ENCODE results near the gene SLC35C1. TPM values are rescaled to one million over a fixed set of nuclear protein-coding genes. Genes with fewer than 3 reads are reported as not detected.
A peak's percentile ranks its signal among the peaks of the same experiment; 100 is the strongest.

Gene SLC35C1
- total RNA-seq, 1 experiment from 2014 or later: 10.4 TPM

DNA sequence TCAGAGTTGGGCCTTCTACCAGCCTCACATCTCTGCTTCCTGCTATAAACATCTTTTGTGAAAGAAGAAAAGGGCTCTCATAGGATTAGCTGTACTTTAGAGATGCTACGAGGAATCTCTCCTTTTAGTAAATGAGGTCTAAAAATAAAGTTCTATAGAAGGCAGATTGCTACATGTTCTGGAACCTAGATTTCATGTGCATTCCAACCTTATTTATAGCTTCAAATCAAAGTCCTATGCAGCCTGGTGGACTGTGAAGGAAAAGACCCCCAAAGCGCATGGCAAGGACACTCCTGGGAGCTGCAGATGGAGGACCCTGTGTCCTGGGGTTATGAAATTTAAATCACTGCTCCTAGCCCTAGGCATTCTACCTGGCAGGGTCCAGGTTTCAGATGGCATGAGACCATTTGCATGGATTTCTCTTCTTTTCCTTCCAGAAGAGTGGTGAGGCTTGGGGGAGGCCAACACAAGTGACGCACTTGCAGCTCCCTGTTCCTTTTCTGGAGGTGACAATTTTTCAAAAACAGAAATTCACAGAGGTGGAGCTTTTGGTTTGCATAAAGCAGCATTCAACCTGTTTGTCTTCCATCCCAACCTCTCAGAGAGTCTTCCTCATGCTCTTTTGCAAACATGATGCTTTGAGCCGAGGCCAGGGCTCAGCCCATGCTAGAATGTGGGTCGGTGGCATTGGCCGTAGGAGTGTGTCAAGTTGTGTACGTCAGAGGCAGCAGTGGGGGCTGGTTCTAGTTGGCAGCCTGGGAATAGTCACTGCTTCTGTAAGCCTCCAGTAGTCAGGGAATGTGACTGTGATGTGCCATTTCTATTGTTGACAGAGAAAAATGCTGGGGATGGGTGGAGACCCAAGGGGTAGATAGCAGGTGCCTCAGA lies 48.6 kb downstream of the SLC35C1 start (continued):
- TF ChIP-seq, protein P1, sequence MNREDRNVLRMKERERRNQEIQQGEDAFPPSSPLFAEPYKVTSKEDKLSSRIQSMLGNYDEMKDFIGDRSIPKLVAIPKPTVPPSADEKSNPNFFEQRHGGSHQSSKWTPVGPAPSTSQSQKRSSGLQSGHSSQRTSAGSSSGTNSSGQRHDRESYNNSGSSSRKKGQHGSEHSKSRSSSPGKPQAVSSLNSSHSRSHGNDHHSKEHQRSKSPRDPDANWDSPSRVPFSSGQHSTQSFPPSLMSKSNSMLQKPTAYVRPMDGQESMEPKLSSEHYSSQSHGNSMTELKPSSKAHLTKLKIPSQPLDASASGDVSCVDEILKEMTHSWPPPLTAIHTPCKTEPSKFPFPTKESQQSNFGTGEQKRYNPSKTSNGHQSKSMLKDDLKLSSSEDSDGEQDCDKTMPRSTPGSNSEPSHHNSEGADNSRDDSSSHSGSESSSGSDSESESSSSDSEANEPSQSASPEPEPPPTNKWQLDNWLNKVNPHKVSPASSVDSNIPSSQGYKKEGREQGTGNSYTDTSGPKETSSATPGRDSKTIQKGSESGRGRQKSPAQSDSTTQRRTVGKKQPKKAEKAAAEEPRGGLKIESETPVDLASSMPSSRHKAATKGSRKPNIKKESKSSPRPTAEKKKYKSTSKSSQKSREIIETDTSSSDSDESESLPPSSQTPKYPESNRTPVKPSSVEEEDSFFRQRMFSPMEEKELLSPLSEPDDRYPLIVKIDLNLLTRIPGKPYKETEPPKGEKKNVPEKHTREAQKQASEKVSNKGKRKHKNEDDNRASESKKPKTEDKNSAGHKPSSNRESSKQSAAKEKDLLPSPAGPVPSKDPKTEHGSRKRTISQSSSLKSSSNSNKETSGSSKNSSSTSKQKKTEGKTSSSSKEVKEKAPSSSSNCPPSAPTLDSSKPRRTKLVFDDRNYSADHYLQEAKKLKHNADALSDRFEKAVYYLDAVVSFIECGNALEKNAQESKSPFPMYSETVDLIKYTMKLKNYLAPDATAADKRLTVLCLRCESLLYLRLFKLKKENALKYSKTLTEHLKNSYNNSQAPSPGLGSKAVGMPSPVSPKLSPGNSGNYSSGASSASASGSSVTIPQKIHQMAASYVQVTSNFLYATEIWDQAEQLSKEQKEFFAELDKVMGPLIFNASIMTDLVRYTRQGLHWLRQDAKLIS (CRISPR knock-in tag; IDR thresholded peaks at IDR 0.05; ENCODE audit: borderline replicate concordance): no peak
- TF ChIP-seq CREB1 (CRISPR knock-in tag; IDR thresholded peaks at IDR 0.05) (no peak), GRHL2 (CRISPR knock-in tag; IDR thresholded peaks at IDR 0.05; ENCODE audit: insufficient replicate concordance, severe bottlenecking) (no peak), ZBTB21 (CRISPR knock-in tag; IDR thresholded peaks at IDR 0.05; ENCODE audit: borderline replicate concordance) (no peak), SMAD3 (CRISPR knock-in tag; IDR thresholded peaks at IDR 0.05; ENCODE audit: borderline replicate concordance) (no peak)
- TF ChIP-seq, protein P2, sequence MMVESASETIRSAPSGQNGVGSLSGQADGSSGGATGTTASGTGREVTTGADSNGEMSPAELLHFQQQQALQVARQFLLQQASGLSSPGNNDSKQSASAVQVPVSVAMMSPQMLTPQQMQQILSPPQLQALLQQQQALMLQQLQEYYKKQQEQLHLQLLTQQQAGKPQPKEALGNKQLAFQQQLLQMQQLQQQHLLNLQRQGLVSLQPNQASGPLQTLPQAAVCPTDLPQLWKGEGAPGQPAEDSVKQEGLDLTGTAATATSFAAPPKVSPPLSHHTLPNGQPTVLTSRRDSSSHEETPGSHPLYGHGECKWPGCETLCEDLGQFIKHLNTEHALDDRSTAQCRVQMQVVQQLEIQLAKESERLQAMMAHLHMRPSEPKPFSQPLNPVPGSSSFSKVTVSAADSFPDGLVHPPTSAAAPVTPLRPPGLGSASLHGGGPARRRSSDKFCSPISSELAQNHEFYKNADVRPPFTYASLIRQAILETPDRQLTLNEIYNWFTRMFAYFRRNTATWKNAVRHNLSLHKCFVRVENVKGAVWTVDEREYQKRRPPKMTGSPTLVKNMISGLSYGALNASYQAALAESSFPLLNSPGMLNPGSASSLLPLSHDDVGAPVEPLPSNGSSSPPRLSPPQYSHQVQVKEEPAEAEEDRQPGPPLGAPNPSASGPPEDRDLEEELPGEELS (CRISPR knock-in tag; IDR thresholded peaks at IDR 0.05): no peak

DNA sequence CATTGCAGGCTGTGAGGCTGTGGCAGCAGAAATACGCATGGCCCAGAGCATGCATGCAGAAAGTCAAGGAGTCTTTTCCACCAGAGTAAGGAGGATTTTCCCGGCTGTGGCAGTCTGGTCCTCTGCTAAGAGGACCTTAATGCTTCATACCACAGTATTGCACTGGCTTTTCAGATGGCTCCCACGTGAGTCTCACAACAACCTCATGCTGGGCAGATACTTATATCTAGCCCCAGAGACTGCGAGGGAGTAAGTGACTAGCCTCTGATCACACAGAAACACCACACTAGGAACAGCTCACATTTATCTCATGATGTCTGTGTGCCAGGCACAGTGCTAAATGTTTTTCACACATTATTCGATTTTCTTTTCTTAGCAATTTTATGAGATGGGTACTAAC lies 50.4 kb downstream of the SLC35C1 start:
- no peak overlapping the region for H3K4me3 Mint-ChIP-seq
- POLR2A ChIA-PET: interaction anchor here (0.6 kb wide), 2 partner anchors 62 to 491 kb away, joined by 3 to 8 read pairs; no protein-coding TSS in a partner anchor
- peak overlapping the region; percentile 50; the same call in 1 of the 2 replicates for H3K27ac Mint-ChIP-seq
- H3K36me3 Mint-ChIP-seq: no peaks in the 10 kb centered on the region; the same call in 1 of the 2 replicates
- CTCF ChIA-PET: interaction anchor here (0.7 to 1.6 kb wide), 3 partner anchors 13 to 151 kb away, joined by 4 to 8 read pairs (median 5); no protein-coding TSS in a partner anchor
- ATAC-seq (no peak), DNase-seq (ENCODE audit: low spot score) (no peak)
- peaks cover 55% of the 10 kb centered on the region for H3K4me1 Mint-ChIP-seq
- H3K27me3 Mint-ChIP-seq (ENCODE audit: low read depth): no peaks in the 10 kb centered on the region; the same call in 1 of the 2 replicates
- H3K9me3 Mint-ChIP-seq: no peaks in the 10 kb centered on the region
- TF ChIP-seq, protein P3, sequence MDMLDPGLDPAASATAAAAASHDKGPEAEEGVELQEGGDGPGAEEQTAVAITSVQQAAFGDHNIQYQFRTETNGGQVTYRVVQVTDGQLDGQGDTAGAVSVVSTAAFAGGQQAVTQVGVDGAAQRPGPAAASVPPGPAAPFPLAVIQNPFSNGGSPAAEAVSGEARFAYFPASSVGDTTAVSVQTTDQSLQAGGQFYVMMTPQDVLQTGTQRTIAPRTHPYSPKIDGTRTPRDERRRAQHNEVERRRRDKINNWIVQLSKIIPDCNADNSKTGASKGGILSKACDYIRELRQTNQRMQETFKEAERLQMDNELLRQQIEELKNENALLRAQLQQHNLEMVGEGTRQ (CRISPR knock-in tag; IDR thresholded peaks at IDR 0.05): no peak
- TF ChIP-seq, protein P4, sequence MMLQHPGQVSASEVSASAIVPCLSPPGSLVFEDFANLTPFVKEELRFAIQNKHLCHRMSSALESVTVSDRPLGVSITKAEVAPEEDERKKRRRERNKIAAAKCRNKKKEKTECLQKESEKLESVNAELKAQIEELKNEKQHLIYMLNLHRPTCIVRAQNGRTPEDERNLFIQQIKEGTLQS (CRISPR knock-in tag; conservative IDR thresholded peaks at IDR 0.05): no peak
- no peak for TF ChIP-seq EMX1 (CRISPR knock-in tag; IDR thresholded peaks at IDR 0.05)
- TF ChIP-seq, protein P5, sequence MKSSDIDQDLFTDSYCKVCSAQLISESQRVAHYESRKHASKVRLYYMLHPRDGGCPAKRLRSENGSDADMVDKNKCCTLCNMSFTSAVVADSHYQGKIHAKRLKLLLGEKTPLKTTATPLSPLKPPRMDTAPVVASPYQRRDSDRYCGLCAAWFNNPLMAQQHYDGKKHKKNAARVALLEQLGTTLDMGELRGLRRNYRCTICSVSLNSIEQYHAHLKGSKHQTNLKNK (CRISPR knock-in tag; IDR thresholded peaks at IDR 0.05): no peak
- TF ChIP-seq KAT7 (CRISPR knock-in tag; IDR thresholded peaks at IDR 0.05; ENCODE audit: borderline replicate concordance): no peak
- TF ChIP-seq, protein P6, sequence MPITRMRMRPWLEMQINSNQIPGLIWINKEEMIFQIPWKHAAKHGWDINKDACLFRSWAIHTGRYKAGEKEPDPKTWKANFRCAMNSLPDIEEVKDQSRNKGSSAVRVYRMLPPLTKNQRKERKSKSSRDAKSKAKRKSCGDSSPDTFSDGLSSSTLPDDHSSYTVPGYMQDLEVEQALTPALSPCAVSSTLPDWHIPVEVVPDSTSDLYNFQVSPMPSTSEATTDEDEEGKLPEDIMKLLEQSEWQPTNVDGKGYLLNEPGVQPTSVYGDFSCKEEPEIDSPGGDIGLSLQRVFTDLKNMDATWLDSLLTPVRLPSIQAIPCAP (CRISPR knock-in tag; IDR thresholded peaks at IDR 0.05): no peak
- TF ChIP-seq ETV6 (CRISPR knock-in tag; IDR thresholded peaks at IDR 0.05): no peak
- no peak for TF ChIP-seq GTF2I (CRISPR knock-in tag; conservative IDR thresholded peaks at IDR 0.05)
- no peak for TF ChIP-seq RELA (CRISPR knock-in tag; IDR thresholded peaks at IDR 0.05; ENCODE audit: borderline replicate concordance)
- TF ChIP-seq, protein P7, sequence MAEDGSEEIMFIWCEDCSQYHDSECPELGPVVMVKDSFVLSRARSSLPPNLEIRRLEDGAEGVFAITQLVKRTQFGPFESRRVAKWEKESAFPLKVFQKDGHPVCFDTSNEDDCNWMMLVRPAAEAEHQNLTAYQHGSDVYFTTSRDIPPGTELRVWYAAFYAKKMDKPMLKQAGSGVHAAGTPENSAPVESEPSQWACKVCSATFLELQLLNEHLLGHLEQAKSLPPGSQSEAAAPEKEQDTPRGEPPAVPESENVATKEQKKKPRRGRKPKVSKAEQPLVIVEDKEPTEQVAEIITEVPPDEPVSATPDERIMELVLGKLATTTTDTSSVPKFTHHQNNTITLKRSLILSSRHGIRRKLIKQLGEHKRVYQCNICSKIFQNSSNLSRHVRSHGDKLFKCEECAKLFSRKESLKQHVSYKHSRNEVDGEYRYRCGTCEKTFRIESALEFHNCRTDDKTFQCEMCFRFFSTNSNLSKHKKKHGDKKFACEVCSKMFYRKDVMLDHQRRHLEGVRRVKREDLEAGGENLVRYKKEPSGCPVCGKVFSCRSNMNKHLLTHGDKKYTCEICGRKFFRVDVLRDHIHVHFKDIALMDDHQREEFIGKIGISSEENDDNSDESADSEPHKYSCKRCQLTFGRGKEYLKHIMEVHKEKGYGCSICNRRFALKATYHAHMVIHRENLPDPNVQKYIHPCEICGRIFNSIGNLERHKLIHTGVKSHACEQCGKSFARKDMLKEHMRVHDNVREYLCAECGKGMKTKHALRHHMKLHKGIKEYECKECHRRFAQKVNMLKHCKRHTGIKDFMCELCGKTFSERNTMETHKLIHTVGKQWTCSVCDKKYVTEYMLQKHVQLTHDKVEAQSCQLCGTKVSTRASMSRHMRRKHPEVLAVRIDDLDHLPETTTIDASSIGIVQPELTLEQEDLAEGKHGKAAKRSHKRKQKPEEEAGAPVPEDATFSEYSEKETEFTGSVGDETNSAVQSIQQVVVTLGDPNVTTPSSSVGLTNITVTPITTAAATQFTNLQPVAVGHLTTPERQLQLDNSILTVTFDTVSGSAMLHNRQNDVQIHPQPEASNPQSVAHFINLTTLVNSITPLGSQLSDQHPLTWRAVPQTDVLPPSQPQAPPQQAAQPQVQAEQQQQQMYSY (CRISPR knock-in tag; IDR thresholded peaks at IDR 0.05): no peak
- TF ChIP-seq JAZF1 (CRISPR knock-in tag; IDR thresholded peaks at IDR 0.05): no peak
- TF ChIP-seq CBFB (CRISPR knock-in tag; IDR thresholded peaks at IDR 0.05; ENCODE audit: low read depth): no peak
- TF ChIP-seq SMAD3 (CRISPR knock-in tag; IDR thresholded peaks at IDR 0.05; ENCODE audit: borderline replicate concordance): no peak
- no peak for TF ChIP-seq ZNF232 (CRISPR knock-in tag; IDR thresholded peaks at IDR 0.05)
- no peak for TF ChIP-seq MXD4 (CRISPR knock-in tag; IDR thresholded peaks at IDR 0.05; ENCODE audit: borderline replicate concordance)
- TF ChIP-seq, protein P8, sequence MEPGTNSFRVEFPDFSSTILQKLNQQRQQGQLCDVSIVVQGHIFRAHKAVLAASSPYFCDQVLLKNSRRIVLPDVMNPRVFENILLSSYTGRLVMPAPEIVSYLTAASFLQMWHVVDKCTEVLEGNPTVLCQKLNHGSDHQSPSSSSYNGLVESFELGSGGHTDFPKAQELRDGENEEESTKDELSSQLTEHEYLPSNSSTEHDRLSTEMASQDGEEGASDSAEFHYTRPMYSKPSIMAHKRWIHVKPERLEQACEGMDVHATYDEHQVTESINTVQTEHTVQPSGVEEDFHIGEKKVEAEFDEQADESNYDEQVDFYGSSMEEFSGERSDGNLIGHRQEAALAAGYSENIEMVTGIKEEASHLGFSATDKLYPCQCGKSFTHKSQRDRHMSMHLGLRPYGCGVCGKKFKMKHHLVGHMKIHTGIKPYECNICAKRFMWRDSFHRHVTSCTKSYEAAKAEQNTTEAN (CRISPR knock-in tag; IDR thresholded peaks at IDR 0.05): no peak

Measured in WTC11 (cell line).